Fibroblast of the conjunctiva (primary cell): ENCODE measurements around the gene ACOX2.
A peak's percentile ranks its signal among the peaks of the same experiment; 100 is the strongest.

ENCODE experiments used
- DNase-seq: peaks from one replicate; pipeline ENCODE4 v3.0.0-alpha.2; 2010; ENCODE audit warnings: low read depth

ACOX2 gene

GRCh38 chr3:58471025-58471887 is 65.7 kb downstream of the ACOX2 start:
- DNase-seq: peak; percentile 68

GRCh38 chr3:58470363-58471024 is 66.5 kb downstream of the ACOX2 start:
- no peak for DNase-seq

GRCh38 chr3:58469096-58469495 is 67.9 kb downstream of the ACOX2 start:
- no peak for DNase-seq

- no peak for DNase-seq
Observed at GRCh38 chr3:58466899-58467563, 70.0 kb downstream of the ACOX2 start.

GRCh38 chr3:58464866-58465265 is 72.1 kb downstream of the ACOX2 start:
- no peak for DNase-seq

- DNase-seq: no peak
Observed at GRCh38 chr3:58463942-58464271, 73.1 kb downstream of the ACOX2 start.

GRCh38 chr3:58463181-58463941 is 73.6 kb downstream of the ACOX2 start:
- peak; percentile 78 for DNase-seq

- DNase-seq: no peak
Observed at GRCh38 chr3:58462829-58463180, 74.2 kb downstream of the ACOX2 start.

GRCh38 chr3:58459160-58459559 is 77.8 kb downstream of the ACOX2 start:
- DNase-seq: no peak
